ENCODE measurements around the gene TAF12.
"Not testable (repeated sequence)": the region's sequence is repeated elsewhere in the genome, so short reads cannot be mapped to it uniquely, and the experiment has no call there.

The TAF12 gene

GRCh38 chr1:28580722-28581530 lies 61.9 kb downstream of the TAF12 start:
- no peak for DNase-seq

DNA sequence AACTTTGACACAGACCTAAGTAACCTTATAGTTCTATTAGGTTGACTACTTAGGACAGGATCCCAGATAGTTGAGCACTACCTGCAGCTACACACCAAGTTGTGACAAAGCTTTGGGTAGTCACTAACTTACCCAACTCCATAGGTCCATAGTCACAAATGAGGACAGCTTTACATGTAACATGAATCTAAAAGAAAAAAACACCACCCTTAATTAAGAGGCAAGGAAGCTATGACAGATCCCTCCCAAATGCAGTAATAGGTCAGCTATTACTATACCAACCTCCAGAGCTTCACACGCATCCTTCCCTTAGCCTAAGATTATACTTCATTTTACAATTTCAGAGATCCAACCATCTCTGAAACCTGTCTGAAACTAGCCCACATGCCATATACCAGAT lies 63.5 kb downstream of the TAF12 start:
- no peak for DNase-seq

DNA sequence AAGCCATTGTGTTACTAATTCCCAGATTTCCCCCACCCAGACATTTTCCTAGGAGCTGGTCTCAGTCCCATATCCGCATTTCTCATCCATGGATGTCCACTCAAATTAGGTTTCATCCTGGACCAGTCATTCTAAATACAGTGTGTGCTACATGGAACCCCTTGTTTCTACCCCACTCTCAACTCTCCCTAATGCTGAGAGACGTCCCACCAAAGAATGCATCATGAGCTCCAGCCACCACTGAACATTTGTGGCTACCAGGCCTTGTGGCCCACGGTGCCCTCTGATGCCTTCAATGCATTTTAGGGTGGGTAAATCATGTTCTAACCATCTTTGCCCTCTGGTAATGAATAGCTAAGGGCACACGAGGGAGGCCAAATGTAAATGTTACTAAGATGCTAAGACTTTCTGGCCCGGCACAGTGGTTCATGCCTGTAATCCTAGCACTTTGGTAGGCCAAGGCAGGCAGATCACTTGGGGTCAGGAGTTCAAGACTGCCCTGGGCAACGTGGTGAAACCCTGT lies 64.1 kb downstream of the TAF12 start:
- no peak for DNase-seq

- DNase-seq = no peak
Observed at GRCh38 chr1:28577738-28578536, 64.9 kb downstream of the TAF12 start.

DNA sequence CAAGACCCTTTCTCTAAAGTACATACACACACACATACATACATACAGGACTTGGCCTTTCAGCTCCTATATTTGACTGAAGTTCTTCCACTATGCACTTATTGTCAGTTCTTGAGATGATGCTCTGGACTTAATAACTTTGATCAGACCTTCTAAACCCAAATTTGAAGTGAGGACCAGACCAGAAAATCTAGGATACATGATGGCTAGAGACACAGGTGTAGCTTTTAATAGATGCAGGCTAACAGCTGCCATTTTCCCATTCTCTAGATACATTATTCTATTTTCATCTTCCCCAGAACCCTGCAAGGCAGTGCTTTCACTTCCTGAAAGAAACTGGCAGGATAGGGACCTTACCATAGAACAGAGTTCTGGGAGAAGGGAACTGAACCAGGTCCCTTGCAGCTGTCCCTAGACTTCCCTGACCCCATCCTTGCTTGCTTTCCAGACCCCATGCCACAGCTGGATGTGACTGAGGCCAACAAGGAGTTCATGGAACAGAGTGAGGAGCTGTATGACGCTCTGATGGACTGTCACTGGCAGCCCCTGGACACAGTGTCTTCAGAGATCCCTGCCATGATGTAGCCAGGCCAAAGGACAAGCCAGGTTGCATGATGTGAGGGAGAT lies 65.7 kb downstream of the TAF12 start:
- no peak for DNase-seq

DNA sequence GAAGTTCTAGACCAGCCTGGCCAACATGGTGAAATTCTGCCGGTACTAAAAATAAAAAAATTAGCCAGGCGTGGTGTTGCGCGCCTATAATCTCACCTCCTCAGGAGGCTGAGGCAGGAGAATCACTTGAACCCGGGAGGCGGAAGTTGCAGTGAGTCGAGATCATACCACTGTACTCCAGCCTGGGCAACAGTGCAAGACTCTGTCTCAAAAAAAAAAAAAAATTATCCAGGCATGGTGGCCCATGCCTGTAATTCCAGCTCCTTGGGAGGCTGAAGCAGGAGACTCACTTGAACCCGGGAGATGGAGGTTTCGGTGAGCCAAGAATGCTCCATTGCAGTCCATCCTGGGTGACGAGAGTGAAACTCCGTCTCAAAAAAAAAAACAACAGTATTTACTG lies 69.3 kb downstream of the TAF12 start:
- DNase-seq = no peak

GRCh38 chr1:28572891-28573290 lies 70.0 kb downstream of the TAF12 start:
- DNase-seq = not testable (repeated sequence)

DNA sequence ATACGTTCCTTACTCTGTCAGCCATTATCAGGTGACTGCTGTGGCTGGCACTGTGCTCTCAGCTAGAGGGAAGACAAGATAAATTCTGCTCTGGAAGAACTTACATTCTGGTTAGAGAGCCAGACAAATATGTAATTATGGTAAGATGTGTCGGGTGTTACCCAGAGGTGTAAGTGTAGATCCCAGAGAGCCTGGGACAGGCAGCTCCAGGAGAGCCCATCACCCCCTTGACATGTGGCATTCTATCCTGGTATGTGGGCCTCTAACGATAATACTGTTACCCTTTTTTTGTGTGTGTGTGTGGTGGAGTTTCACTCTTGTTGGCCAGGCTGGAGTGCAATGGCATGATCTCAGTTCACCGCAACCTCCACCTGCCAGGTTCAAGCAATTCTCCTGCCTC lies 71.0 kb downstream of the TAF12 start:
- DNase-seq = no peak

- no peak for DNase-seq
Observed at GRCh38 chr1:28566931-28567330, 75.9 kb downstream of the TAF12 start.

DNA sequence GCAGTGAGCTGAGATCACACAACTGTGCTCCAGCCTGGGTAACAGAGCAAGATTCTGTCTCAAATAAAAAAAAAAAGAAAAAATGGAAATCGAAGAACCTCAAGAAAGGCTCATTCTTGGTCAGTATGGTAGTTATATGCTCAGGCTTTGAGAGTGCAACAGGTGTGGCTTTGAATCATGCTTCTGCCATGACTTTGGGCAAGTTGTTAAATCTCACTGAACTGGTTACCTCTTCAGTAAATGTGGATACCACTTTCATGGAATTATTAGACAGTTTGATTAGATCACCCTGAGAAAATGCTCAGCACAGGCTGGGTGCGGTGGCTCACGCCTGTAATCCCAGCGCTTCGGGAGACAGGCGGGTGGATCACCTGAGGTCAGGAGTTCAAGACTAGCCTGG lies 77.1 kb downstream of the TAF12 start:
- DNase-seq = no peak

DNA sequence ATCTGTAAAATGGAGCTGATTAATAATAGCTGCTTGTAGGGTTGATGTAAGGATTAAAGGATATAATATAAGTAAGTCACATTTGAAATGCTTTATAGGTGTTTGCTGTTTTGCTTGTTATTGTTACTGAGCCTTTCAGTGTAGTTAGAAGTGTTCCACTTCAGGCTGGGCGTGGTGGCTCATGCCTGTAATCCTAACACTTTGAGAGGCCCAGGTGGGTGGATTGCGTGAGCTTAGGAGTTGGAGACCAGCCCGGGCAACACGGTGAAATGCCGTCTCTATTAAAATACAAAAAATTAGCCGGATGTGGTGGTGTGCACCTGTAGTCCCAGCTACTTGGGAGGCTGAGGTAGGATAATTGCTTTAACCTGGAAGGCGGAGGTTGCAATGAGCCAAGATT lies 77.8 kb downstream of the TAF12 start:
- no peak for DNase-seq

DNA sequence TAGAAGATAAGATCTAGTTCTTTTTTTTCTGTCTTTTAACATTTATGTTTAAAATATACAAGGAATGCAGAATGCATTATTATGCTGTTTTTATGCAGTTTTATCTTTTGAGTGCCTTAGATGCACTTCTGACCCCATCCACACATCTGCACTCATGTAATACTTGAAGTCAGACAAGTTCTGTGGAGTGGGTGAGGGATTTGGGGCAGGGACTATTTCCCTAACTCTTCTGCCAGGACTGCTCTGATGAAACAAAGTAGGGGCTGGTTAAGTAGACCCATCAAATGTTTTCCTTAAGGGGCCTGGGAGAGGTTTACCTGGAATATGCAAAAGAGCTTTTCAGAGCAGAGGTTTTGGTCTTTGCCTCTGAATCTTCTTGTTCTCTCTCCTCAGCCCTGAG lies 78.6 kb downstream of the TAF12 start:
- no peak for DNase-seq

GRCh38 chr1:28560886-28561285 lies 82.0 kb downstream of the TAF12 start:
- no peak for DNase-seq

Data from NCI-H774 (cell line).